NCI-H1105 (cell line): ENCODE measurements around the gene ACAP2.
"Not testable (repeated sequence)": the region's sequence is repeated elsewhere in the genome, so short reads cannot be mapped to it uniquely, and the experiment has no call there.

Source experiments
- DNase-seq: peaks from one replicate; lab custom pipeline; 2025; lab: John Stamatoyannopoulos, UW

Gene ACAP2

GRCh38 chr3:195442573-195443390, at the start of gene ACAP2:
Gene ACAP2 (minus strand): TSS chr3:195443020. CDS start chr3:195442847, 173 bp downstream.
- DNase-seq, result peak; percentile 100

- DNase-seq, result no peak
These were observed 32.8 kb upstream of the ACAP2 start for GRCh38 chr3:195475614-195476013.

GRCh38 chr3:195475116-195475515, 32.3 kb upstream of the ACAP2 start:
- not testable (repeated sequence) for DNase-seq

GRCh38 chr3:195468841-195469240, 26.0 kb upstream of the ACAP2 start:
- DNase-seq, result no peak

GRCh38 chr3:195468391-195468776, 25.6 kb upstream of the ACAP2 start:
- no peak for DNase-seq

- DNase-seq, result no peak
These were observed 25.0 kb upstream of the ACAP2 start for GRCh38 chr3:195467641-195468390.

GRCh38 chr3:195466251-195466650, 23.4 kb upstream of the ACAP2 start:
- DNase-seq, result no peak

GRCh38 chr3:195462922-195463321, 20.1 kb upstream of the ACAP2 start:
- not testable (repeated sequence) for DNase-seq

- DNase-seq, result no peak
These were observed 19.4 kb upstream of the ACAP2 start for GRCh38 chr3:195462308-195462610.

- DNase-seq, result peak; percentile 43
These were observed 18.9 kb upstream of the ACAP2 start for GRCh38 chr3:195461594-195462307.

- DNase-seq, result no peak
These were observed 17.4 kb upstream of the ACAP2 start for GRCh38 chr3:195460091-195460713.

GRCh38 chr3:195458316-195458717, 15.5 kb upstream of the ACAP2 start:
- no peak for DNase-seq

GRCh38 chr3:195455789-195456188, 13.0 kb upstream of the ACAP2 start:
- no peak for DNase-seq

GRCh38 chr3:195453236-195453635, 10.4 kb upstream of the ACAP2 start:
- no peak for DNase-seq

GRCh38 chr3:195451373-195452015, 8.7 kb upstream of the ACAP2 start:
- DNase-seq, result peak; percentile 89

- no peak for DNase-seq
These were observed 8.0 kb upstream of the ACAP2 start for GRCh38 chr3:195450731-195451229.

GRCh38 chr3:195448205-195448875, 5.5 kb upstream of the ACAP2 start:
- no peak for DNase-seq

- DNase-seq, result no peak
These were observed 4.4 kb upstream of the ACAP2 start for GRCh38 chr3:195447201-195447600.

GRCh38 chr3:195446359-195446758, 3.5 kb upstream of the ACAP2 start:
- no peak for DNase-seq

- DNase-seq, result no peak
These were observed 3.1 kb upstream of the ACAP2 start for GRCh38 chr3:195445885-195446284.

GRCh38 chr3:195443391-195443989, 670 bp upstream of the ACAP2 start:
- DNase-seq, result no peak
